HCT116 (cell line): ENCODE results near the gene PROM2. TPM values are rescaled to one million over a fixed set of nuclear protein-coding genes. Genes with fewer than 3 reads are reported as not detected.

Source experiments
- ATAC-seq: fragments of 200-7000 bp; cut with Tn5 transposase; 2 replicates; pipeline ENCODE4 v1.9.1; 2020; ENCODE audit warnings: mild to moderate bottlenecking, moderate library complexity
- BruUV-seq: library from RNA; stranded (reverse); fragments of 400-500 nt; replicated peaks from 2 replicates; lab custom pipeline; 2021; lab: Mats Ljungman, UMichigan
- CTCF ChIA-PET: fragments of 300-600 bp; sonication (Branson Sonifier 250); formaldehyde crosslinking; loops from one replicate; lab custom pipeline; 2021; ENCODE audit warnings: antibody characterized with exemption; lab: Charles Lee
- POLR2A ChIA-PET: fragments of 300-600, 350-600 bp; sonication (Branson Sonifier 250); formaldehyde crosslinking; loops from one replicate; lab custom pipeline; 2021; ENCODE audit warnings: antibody characterized with exemption; lab: Charles Lee
- RAD21 ChIA-PET, 2 experiments: fragments of 300-600 bp; sonication (Branson Sonifier 250); formaldehyde crosslinking; loops; one replicate each; lab custom pipeline; 2023; ENCODE audit warnings: low total read pairs in 2 of 2; ENCODE audit not compliant: uncharacterized antibody in 2 of 2, unreplicated experiment in 2 of 2, low non-redundant PET in 1 of 2; lab: Charles Lee
- DNase-seq: peaks from one replicate; pipeline ENCODE4 v3.0.0-alpha.2; 2010; ENCODE audit warnings: low read depth, low spot score
- H2AFZ ChIP-seq: fragments of 200-600 bp; shearing (Covaris generic), sonication (generic); 2 replicates; pipeline ENCODE4 v1.6.1; 2017; ENCODE audit warnings: low read depth, mixed run types, mixed read lengths, antibody characterized with exemption, low read length; ENCODE audit not compliant: poor library complexity, severe bottlenecking
- H3K27ac ChIP-seq: 2 replicates; pipeline ENCODE4 v1.5.1; 2012; ENCODE audit warnings: low read depth, low read length
- H3K27me3 ChIP-seq: fragments of 200-600 bp; sonication (generic); 2 replicates; pipeline ENCODE4 v1.6.1; 2016; ENCODE audit warnings: mixed run types, low read length, mixed read lengths; ENCODE audit not compliant: insufficient read depth
- H3K36me3 ChIP-seq, 2 experiments: fragments of 200-500 bp in 1 of 2; fragments of 200-600 bp in 1 of 2; sonication (Bioruptor generic) in 1 of 2; sonication (generic) in 1 of 2; 2 replicates each; pipeline versions ENCODE4 v1.5.1 to v1.6.1; 2014 to 2016; ENCODE audit warnings: low read length in 2 of 2, inconsistent platforms in 1 of 2, mixed read lengths in 1 of 2, mixed run types in 1 of 2; ENCODE audit not compliant: insufficient read depth in 2 of 2, control insufficient read depth in 1 of 2
- H3K4me1 ChIP-seq, 2 experiments: fragments of 200-600 bp in 1 of 2; sonication (generic) in 1 of 2; 2 replicates each; pipeline versions ENCODE4 v1.5.1 to v1.6.1; 2012 to 2017; ENCODE audit warnings: low read length in 2 of 2, inconsistent platforms in 1 of 2, mild to moderate bottlenecking in 1 of 2, mixed read lengths in 1 of 2, mixed run types in 1 of 2, moderate library complexity in 1 of 2; ENCODE audit not compliant: insufficient read depth in 2 of 2, control insufficient read depth in 1 of 2
- H3K4me2 ChIP-seq: fragments of 200-600 bp; sonication (generic); 2 replicates; pipeline ENCODE4 v1.6.1; 2017; ENCODE audit warnings: mixed run types, low read length, mixed read lengths
- H3K4me3 ChIP-seq, 2 experiments: fragments of 200-600 bp in 1 of 2; sonication (generic) in 1 of 2; replicated peaks in 1 of 2; 2 replicates each; pipeline ENCODE4 v1.5.1; 2011 to 2016; ENCODE audit warnings: low read length in 2 of 2, control low read depth in 1 of 2, low read depth in 1 of 2, mild to moderate bottlenecking in 1 of 2, mixed read lengths in 1 of 2, mixed run types in 1 of 2
- H3K79me2 ChIP-seq: fragments of 200-600 bp; sonication (generic); 2 replicates; pipeline ENCODE4 v1.6.1; 2017; ENCODE audit warnings: mild to moderate bottlenecking, mixed run types, low read length, moderate library complexity, mixed read lengths; ENCODE audit not compliant: insufficient read depth
- H3K9ac ChIP-seq: fragments of 200-600 bp; sonication (generic); 2 replicates; pipeline ENCODE4 v1.6.1; 2016; ENCODE audit warnings: low read length, mixed read lengths
- H3K9me2 ChIP-seq: fragments of 200-600 bp; sonication (generic), shearing (Covaris generic); 2 replicates; pipeline ENCODE4 v1.6.1; 2017; ENCODE audit warnings: mixed run types, mild to moderate bottlenecking, moderate library complexity; ENCODE audit not compliant: insufficient read depth
- H3K9me3 ChIP-seq, 2 experiments: fragments of 200-500 bp in 1 of 2; fragments of 200-600 bp in 1 of 2; sonication (Bioruptor generic) in 1 of 2; sonication (generic) in 1 of 2; 2 replicates each; pipeline ENCODE4 v1.6.1; 2014 to 2017; ENCODE audit warnings: low read length in 2 of 2, mixed read lengths in 2 of 2, inconsistent platforms in 1 of 2, low read depth in 1 of 2, mild to moderate bottlenecking in 1 of 2, mixed run types in 1 of 2, moderate library complexity in 1 of 2; ENCODE audit not compliant: control insufficient read depth in 1 of 2, insufficient read depth in 1 of 2
- H4K20me1 ChIP-seq: fragments of 200-600 bp; sonication (generic), shearing (Covaris generic); 2 replicates; pipeline ENCODE4 v1.6.1; 2017; ENCODE audit warnings: mixed run types, mild to moderate bottlenecking, moderate library complexity; ENCODE audit not compliant: insufficient read depth
- ATF3 ChIP-seq: IDR thresholded peaks from 2 replicates; pipeline ENCODE4 v1.6.1; 2012
- CEBPB ChIP-seq: IDR thresholded peaks from 2 replicates; pipeline ENCODE4 v1.6.1; 2012; ENCODE audit warnings: low read depth
- CTCF ChIP-seq, 3 experiments: fragments of 200-600 bp in 1 of 3; sonication (generic) in 1 of 3; IDR thresholded peaks in 2 of 3; conservative IDR thresholded peaks in 1 of 3; 2 replicates each; pipeline ENCODE4 v1.5.1; 2012 to 2017; ENCODE audit warnings: low read depth in 2 of 3, low read length in 2 of 3, antibody characterized with exemption in 1 of 3, borderline replicate concordance in 1 of 3, control low read depth in 1 of 3, mild to moderate bottlenecking in 1 of 3, mixed read lengths in 1 of 3, mixed run types in 1 of 3, moderate library complexity in 1 of 3; ENCODE audit not compliant: insufficient read depth in 1 of 3
- EGR1 ChIP-seq: IDR thresholded peaks from 2 replicates; pipeline ENCODE4 v1.6.1; 2012; ENCODE audit warnings: low read depth
- EZH2 ChIP-seq: fragments of 200-600 bp; sonication (generic); IDR thresholded peaks from 2 replicates; pipeline ENCODE4 v1.6.1; 2017; ENCODE audit warnings: antibody characterized with exemption, mixed run types
- POLR2A ChIP-seq: IDR thresholded peaks from 2 replicates; pipeline ENCODE4 v1.7.0; 2011; ENCODE audit warnings: borderline replicate concordance; ENCODE audit not compliant: insufficient read depth, insufficient read length; ENCODE audit errors: extremely low read depth
- RAD21 ChIP-seq: IDR thresholded peaks from 2 replicates; pipeline ENCODE4 v1.6.1; 2012; ENCODE audit warnings: low read depth, mild to moderate bottlenecking
- SIN3A ChIP-seq: IDR thresholded peaks from 2 replicates; pipeline ENCODE4 v1.6.1; 2012; ENCODE audit warnings: low read depth
- YY1 ChIP-seq: IDR thresholded peaks from 2 replicates; pipeline ENCODE4 v1.6.1; 2011; ENCODE audit warnings: low read length, low read depth, moderate library complexity, mild to moderate bottlenecking; ENCODE audit not compliant: insufficient replicate concordance; ENCODE audit errors: extremely low read depth
- ZFX ChIP-seq: fragments of 450-650 bp; IDR thresholded peaks from 2 replicates; pipeline ENCODE4 v1.6.1; 2017
- ZNF274 ChIP-seq: fragments of 200-500 bp; sonication (Bioruptor generic); IDR thresholded peaks from 2 replicates; pipeline ENCODE4 v1.6.1; 2014; ENCODE audit warnings: mild to moderate bottlenecking, low read depth, low read length, inconsistent platforms
- intact Hi-C: fragments of 100-400 bp; cut with micrococcal nuclease; formaldehyde crosslinking; loops from 2 replicates; pipeline ENCODE4 v1.10.0; 2022
- total RNA-seq: library from RNA; stranded (reverse); gene quantifications from one replicate; pipeline ENCODE4 v1.2.1, GENCODE V29; 2021; ENCODE audit not compliant: unreplicated experiment
- TF ChIP-seq, protein P1 (sequence below): IDR thresholded peaks from 2 replicates; pipeline ENCODE4 v1.6.1; 2012; ENCODE audit warnings: low read depth

Gene PROM2
- total RNA-seq, 1 experiment from 2014 or later, result 11.9 TPM

DNA sequence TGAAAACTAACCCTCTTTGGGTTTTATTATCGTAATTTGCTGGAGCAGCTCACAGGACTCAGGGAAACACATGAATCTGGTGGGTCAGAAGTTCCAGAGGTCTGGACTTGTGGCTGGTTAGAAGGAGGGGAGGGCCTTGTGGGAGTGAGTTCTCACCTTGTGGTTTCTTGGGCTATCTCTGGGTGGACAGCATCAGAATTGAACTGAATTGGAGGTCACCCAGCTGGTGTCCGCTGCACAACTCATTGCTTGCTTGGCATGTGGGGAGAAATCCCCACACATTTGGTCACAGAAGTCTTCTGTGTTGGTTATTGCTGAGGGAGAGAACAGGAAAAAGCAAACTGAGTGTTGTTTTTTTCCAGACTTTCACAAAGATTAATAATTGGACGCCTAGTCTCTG lies 39.4 kb upstream of the PROM2 start:
- no peak overlapping the region for H3K4me3 ChIP-seq
- BruUV-seq, result no TSS peak
- no peak for DNase-seq
- no peaks in the 10 kb centered on the region for H3K9me2 ChIP-seq
- H3K4me2 ChIP-seq, result no peak overlapping the region
- RAD21 ChIA-PET, result no interaction called here
- intact Hi-C loops, result no loop called here
- no peak overlapping the region for H3K9ac ChIP-seq
- no peaks in the 10 kb centered on the region for H3K9me3 ChIP-seq
- H4K20me1 ChIP-seq, result no peaks in the 10 kb centered on the region
- TF ChIP-seq EGR1, result no peak
- TF ChIP-seq, protein P1, sequence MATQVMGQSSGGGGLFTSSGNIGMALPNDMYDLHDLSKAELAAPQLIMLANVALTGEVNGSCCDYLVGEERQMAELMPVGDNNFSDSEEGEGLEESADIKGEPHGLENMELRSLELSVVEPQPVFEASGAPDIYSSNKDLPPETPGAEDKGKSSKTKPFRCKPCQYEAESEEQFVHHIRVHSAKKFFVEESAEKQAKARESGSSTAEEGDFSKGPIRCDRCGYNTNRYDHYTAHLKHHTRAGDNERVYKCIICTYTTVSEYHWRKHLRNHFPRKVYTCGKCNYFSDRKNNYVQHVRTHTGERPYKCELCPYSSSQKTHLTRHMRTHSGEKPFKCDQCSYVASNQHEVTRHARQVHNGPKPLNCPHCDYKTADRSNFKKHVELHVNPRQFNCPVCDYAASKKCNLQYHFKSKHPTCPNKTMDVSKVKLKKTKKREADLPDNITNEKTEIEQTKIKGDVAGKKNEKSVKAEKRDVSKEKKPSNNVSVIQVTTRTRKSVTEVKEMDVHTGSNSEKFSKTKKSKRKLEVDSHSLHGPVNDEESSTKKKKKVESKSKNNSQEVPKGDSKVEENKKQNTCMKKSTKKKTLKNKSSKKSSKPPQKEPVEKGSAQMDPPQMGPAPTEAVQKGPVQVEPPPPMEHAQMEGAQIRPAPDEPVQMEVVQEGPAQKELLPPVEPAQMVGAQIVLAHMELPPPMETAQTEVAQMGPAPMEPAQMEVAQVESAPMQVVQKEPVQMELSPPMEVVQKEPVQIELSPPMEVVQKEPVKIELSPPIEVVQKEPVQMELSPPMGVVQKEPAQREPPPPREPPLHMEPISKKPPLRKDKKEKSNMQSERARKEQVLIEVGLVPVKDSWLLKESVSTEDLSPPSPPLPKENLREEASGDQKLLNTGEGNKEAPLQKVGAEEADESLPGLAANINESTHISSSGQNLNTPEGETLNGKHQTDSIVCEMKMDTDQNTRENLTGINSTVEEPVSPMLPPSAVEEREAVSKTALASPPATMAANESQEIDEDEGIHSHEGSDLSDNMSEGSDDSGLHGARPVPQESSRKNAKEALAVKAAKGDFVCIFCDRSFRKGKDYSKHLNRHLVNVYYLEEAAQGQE, result no peak
- TF ChIP-seq YY1, result no peak
- no peak for TF ChIP-seq ATF3
- no peak for TF ChIP-seq RAD21
- no peak for TF ChIP-seq CTCF (IDR thresholded peaks at IDR 0.05 in 2 of 3, conservative IDR thresholded peaks at IDR 0.05 in 1 of 3; ENCODE audit: borderline replicate concordance in 1 of 3, insufficient read depth in 1 of 3, low read depth in 2 of 3, low read length in 2 of 3)
- no peak for TF ChIP-seq CEBPB
- no peak for TF ChIP-seq ZNF274
- no peak for TF ChIP-seq SIN3A
- no peak for TF ChIP-seq ZFX
- no peak for TF ChIP-seq EZH2
- TF ChIP-seq POLR2A, result no peak
- TF ChIP-seq, all 23 proteins: peak for 0
- no peak overlapping the region for H3K27ac ChIP-seq
- H3K36me3 ChIP-seq, result no peaks in the 10 kb centered on the region
- no peaks in the 10 kb centered on the region for H3K79me2 ChIP-seq
- no peaks in the 10 kb centered on the region for H3K27me3 ChIP-seq
- ChIA-PET POLR2A (no interaction called here), CTCF (no interaction called here)
- ATAC-seq, result no peak
- H3K4me1 ChIP-seq, result no peaks in the 10 kb centered on the region
- no peak overlapping the region for H2AFZ ChIP-seq
